ENCODE data around the gene C1orf141. TPM values are rescaled to one million over a fixed set of nuclear protein-coding genes. Genes with fewer than 3 reads are reported as not detected.

C1orf141 gene
- total and polyA plus RNA-seq, 2 of the 8 experiments (the other 6 are each of a cell fraction or from before 2014, with no cell fraction given) = not detected

- no peaks in the 10 kb centered on the region for H3K4me1 ChIP-seq (replicated peaks in 1 of 4; ENCODE audit: control insufficient read depth in 3 of 4, insufficient read depth in 4 of 4, low read length in 3 of 4)
- no peak overlapping the region for H3K14ac ChIP-seq (ENCODE audit: insufficient read length)
- ChIA-PET CTCF (ENCODE audit: partially characterized antibody) (interaction anchor here (2.1 kb wide), 1 partner anchor 146 kb away, joined by 10 read pairs; no protein-coding TSS in a partner anchor), POLR2A (ENCODE audit: partially characterized antibody) (no interaction called here)
- H2AK5ac ChIP-seq (ENCODE audit: low read depth, low read length) = no peak overlapping the region
- H4K91ac ChIP-seq (replicated peaks; ENCODE audit: insufficient read length, low read length) = no peak overlapping the region
- 92% methylated on average over 3 of the region's 3 CpGs; no CpG with 5 or more reads in 1 of the 2 experiments for WGBS, 2 experiments (ENCODE audit: extremely low coverage in 1 of 2, insufficient coverage in 1 of 2, insufficient read length in 1 of 2, insufficient replicate concordance in 2 of 2, low coverage in 1 of 2, low lambda C conversion rate in 2 of 2, missing lambda C conversion rate in 1 of 2)
- no peaks in the 10 kb centered on the region for H3K23me2 ChIP-seq (ENCODE audit: low read depth, low read length)
- H3K9me3 ChIP-seq (ENCODE audit: insufficient read depth in 2 of 2, low read depth in 1 of 2, low read length in 1 of 2) = no peaks in the 10 kb centered on the region
- no peak overlapping the region for H3K4me2 ChIP-seq (ENCODE audit: insufficient read depth in 1 of 2, low read depth in 2 of 2, low read length in 2 of 2)
- no peak overlapping the region for H3K4ac ChIP-seq (replicated peaks; ENCODE audit: insufficient read length, low read depth, low read length)
- no peaks in the 10 kb centered on the region for H4K20me1 ChIP-seq (replicated peaks in 1 of 2; ENCODE audit: control insufficient read depth in 1 of 2, insufficient read depth in 2 of 2, low read length in 2 of 2)
- H2AFZ ChIP-seq (ENCODE audit: low read length) = no peak overlapping the region
- no peaks in the 10 kb centered on the region for H3K79me1 ChIP-seq (ENCODE audit: low read depth, low read length)
- no peak overlapping the region for H3K18ac ChIP-seq (ENCODE audit: extremely low read depth, low read length)
- H2BK12ac ChIP-seq (ENCODE audit: low read depth, low read length) = no peak overlapping the region
- no peak for DNase-seq (ENCODE audit: low read depth in 1 of 2, low spot score in 2 of 2)
- H2BK15ac ChIP-seq (ENCODE audit: low read length) = no peak overlapping the region
- H3K27me3 ChIP-seq (replicated peaks in 1 of 4; ENCODE audit: control insufficient read depth in 3 of 4, extremely low read depth in 1 of 4, insufficient read depth in 3 of 4, low read length in 3 of 4) = no peaks in the 10 kb centered on the region
- H3K36me3 ChIP-seq (ENCODE audit: control insufficient read depth in 2 of 4, insufficient read depth in 4 of 4, low read length in 3 of 4) = no peaks in the 10 kb centered on the region
- no peak overlapping the region for H3K23ac ChIP-seq (ENCODE audit: insufficient read length)
- H4K5ac ChIP-seq (ENCODE audit: insufficient read length, low read depth, low read length) = no peak overlapping the region
- no peak overlapping the region for H2BK120ac ChIP-seq (replicated peaks; ENCODE audit: low read depth, low read length)
- H3K56ac ChIP-seq (replicated peaks; ENCODE audit: insufficient read length, low read depth, low read length) = no peak overlapping the region
- no peak overlapping the region for H3K27ac ChIP-seq (ENCODE audit: low read depth, low read length)
- no peak overlapping the region for H2BK5ac ChIP-seq (ENCODE audit: low read depth, low read length)
- no peak overlapping the region for H2BK20ac ChIP-seq (ENCODE audit: low read length)
- no peak overlapping the region for H3K9ac ChIP-seq (replicated peaks in 1 of 4; ENCODE audit: extremely low read depth in 1 of 4, low read depth in 3 of 4, low read length in 3 of 4)
- no peak for FAIRE-seq
- H4K8ac ChIP-seq (ENCODE audit: extremely low read depth, insufficient read depth, low read length) = no peak overlapping the region
- no peaks in the 10 kb centered on the region for H3K79me2 ChIP-seq (ENCODE audit: control insufficient read depth in 1 of 2, insufficient read depth in 2 of 2, low read length in 2 of 2)
- H3K4me3 ChIP-seq (ENCODE audit: extremely low read depth in 1 of 4, insufficient read depth in 2 of 4, low read depth in 3 of 4, low read length in 4 of 4) = no peak overlapping the region
- no peak for TF ChIP-seq CTCF (IDR thresholded peaks at IDR 0.05; ENCODE audit: control extremely low read depth in 1 of 3, insufficient read depth in 1 of 3, low read depth in 1 of 3, low read length in 3 of 3)
- no peak for TF ChIP-seq SIX5 (IDR thresholded peaks at IDR 0.05; ENCODE audit: low read depth, low read length)
- no peak for TF ChIP-seq TAF7 (optimal IDR thresholded peaks at IDR 0.05; ENCODE audit: borderline replicate concordance, low read depth, low read length)
- TF ChIP-seq YY1 (IDR thresholded peaks at IDR 0.05; ENCODE audit: low read depth, low read length) = no peak
- no peak for TF ChIP-seq SIN3A (conservative IDR thresholded peaks at IDR 0.05 in 1 of 2, IDR thresholded peaks at IDR 0.05 in 1 of 2; ENCODE audit: low read depth in 1 of 2, low read length in 2 of 2)
- no peak for TF ChIP-seq CEBPB (IDR thresholded peaks at IDR 0.05; ENCODE audit: low read depth, low read length)
- no peak for TF ChIP-seq PHF8 (conservative IDR thresholded peaks at IDR 0.05; ENCODE audit: low read depth, low read length)
- no peak for TF ChIP-seq POLR2AphosphoS5 (IDR thresholded peaks at IDR 0.05; ENCODE audit: low read depth, low read length)
- TF ChIP-seq TEAD4 (IDR thresholded peaks at IDR 0.05; ENCODE audit: low read depth, low read length) = no peak
- TF ChIP-seq EZH2 (IDR thresholded peaks at IDR 0.05; ENCODE audit: low read depth, low read length, severe bottlenecking) = no peak
These were observed 8.2 kb upstream of the C1orf141 start for GRCh38 chr1:67142931-67143330.

Data from H1 (cell line).